HG02884 (cell line): ENCODE data around the gene EXOSC1.
"Not testable (repeated sequence)": the region's sequence is repeated elsewhere in the genome, so short reads cannot be mapped to it uniquely, and the experiment has no call there.

Source experiments
- ATAC-seq: cut with Tn5 transposase; IDR thresholded peaks from one replicate; pipeline ENCODE4 v1.9.1; 2021; ENCODE audit warnings: mild to moderate bottlenecking, moderate library complexity; ENCODE audit not compliant: unreplicated experiment

EXOSC1 gene, protein sequence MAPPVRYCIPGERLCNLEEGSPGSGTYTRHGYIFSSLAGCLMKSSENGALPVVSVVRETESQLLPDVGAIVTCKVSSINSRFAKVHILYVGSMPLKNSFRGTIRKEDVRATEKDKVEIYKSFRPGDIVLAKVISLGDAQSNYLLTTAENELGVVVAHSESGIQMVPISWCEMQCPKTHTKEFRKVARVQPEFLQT

DNA sequence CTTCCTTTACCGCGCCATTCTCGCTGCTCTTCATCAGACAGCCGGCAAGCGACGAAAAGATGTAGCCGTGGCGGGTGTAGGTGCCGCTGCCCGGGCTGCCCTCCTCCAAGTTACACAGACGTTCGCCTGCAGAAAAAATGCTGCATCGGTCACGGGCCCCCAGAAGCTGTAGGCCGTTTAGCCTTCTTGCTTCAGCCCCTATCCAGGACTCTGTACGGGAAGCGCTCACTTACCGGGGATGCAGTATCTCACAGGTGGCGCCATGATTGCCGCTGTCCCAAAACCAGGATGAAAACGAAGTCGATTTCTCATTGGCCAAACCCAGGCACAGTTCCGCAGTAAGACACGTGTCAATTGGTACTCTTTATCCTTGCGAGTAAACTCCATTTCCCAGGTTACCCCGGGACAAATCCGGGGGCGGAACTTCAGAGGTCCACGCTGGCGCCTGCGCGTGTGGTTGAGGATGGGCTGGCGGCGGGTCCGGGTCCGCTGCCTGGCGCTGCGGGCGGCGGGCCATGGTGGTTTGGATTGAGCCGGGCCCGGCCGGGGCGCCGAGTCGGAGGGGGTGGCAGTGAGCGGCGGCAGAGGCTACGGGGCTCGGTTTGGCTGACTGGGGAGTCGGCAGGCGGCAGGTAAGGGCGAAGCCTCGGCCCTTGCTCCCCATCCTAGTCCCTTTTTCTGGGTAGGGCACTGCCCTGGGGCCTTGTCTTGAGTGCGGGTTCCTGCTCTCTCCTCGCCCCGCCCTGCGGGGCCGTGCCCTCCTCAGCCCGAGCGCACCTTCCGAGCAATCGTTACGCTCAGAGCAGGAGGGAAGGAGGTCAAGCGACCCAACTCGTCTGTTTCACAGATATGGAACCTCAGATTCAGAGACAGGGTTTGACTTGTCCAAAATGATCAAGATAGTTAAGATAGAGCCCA, at the start of gene EXOSC1, which contains the start of gene ZDHHC16:
Gene EXOSC1, minus strand, starts transcription at position 285 of the 918 bp plus-strand sequence. Its CDS starts 21 bp downstream, at position 264.
Gene ZDHHC16, plus strand, starts transcription at position 454 of the 918 bp plus-strand sequence. CDS start 5,501 bp downstream, outside the sequence.
- ATAC-seq: peak; percentile 93

DNA sequence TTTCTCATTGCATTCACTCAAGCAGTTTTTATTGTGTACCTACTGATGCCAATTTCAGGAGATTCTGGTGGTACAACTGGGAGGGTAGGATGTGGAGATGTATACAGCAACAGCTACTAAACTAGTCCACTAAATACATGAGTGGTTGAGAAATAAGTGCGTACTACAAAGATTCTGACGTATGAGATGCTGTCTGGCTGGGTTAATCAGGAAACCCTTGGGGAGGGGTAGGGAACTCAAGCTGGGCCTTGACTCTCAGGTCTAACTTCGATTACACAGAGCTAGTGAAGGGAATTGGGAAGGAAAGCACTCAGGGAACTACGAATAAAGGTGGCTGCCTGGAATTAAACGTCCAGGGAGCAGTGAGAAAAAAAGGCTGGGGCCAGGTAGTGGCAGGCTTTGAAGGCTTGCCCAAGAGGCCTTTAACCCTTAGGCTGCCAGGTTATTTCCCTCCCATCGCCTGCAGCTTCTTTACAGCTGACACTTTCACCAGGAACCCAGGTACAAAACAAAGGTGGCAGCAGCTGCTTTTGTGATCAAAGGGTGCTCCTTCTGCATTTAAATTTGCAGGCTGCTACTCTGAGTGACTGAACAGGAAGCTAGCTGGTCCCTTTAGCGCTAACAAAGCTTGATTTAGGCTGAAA, 49.2 kb upstream of the EXOSC1 start:
- no peak for ATAC-seq

DNA sequence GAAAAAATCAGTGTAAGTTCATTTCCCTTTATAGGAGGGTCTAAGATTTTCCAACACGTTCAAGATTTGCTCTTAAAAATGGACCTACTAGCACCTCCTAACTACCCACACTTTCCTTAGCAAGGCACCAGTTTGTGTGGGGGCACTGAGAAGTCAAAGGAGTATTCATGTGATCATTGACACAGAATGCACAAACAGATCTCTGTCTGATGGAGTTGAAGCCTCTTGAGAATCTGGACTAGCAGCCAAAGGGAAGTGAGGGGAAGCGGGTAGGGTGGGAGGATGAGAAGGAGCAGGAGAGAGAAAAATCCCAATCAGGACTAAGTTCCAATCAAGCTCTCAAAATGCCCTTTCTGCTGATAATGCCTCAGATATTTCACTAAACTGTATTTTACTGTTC, 48.3 kb upstream of the EXOSC1 start:
- no peak for ATAC-seq

DNA sequence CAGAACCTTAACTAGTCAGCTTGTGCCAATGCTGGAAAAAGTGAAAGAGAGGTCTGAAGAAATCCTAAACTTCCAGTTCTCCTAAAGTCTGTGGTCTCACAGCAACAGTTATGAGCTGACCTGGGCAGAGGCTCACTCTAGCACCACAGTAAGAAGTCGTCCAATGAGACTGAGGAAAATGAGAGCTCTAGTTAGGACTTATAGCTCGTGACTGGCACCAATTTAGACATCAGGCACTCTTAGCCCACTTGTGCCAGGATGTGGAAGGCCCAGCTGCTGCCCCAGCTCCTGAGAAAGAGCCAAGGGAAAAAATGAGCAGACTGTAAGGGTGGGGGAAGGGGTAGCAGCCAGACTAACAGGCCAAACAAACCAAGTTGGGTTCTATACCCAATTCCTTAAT, 44.8 kb upstream of the EXOSC1 start:
- ATAC-seq: no peak

DNA sequence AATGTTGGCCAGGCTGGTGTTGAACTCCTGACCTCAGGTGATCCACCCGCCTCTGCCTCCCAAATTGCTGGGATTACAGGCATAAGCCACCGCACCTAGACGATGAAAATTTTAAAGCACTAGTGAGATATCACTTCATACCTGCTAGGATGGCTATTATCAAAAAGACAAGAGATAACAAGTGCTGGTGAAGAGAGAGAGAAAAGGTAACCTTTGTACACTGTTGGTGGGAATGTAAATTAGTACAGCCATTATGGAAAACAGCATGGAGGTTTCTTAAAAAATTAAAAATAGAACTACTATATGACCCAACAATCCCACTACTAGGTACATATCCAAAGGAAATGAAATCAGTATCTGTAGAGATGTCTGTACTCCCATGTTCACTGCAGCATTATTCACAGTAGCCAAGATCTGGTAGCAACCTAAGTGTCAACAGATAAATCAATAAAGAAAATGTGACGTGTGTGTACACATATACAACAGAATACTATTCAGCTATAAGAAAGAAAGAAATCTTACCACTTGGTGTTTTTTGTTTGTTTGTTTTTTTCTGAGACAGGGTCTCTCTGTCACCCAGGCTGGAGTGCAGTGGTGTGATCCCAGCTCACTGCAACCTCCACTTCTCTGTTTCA, 40.0 kb upstream of the EXOSC1 start:
- no peak for ATAC-seq

DNA sequence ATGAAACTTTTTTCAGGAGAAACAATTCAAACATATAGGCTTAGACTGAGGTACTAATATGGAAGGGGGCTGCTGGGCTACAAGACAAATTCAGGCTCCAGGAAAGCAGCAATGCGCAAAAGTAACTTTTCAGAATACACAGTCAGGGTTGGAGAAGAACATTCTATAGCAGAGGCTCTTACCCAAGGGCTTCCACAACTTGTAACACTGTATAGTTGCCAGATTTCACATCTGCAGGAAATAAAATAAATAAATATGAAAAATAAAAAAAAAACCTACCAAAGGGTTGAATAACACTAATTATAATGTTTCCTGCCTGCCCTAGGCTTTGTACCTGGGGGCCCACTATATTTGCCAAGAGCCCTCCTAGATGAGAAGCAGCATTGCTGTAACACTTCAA, 38.1 kb upstream of the EXOSC1 start:
- no peak for ATAC-seq

DNA sequence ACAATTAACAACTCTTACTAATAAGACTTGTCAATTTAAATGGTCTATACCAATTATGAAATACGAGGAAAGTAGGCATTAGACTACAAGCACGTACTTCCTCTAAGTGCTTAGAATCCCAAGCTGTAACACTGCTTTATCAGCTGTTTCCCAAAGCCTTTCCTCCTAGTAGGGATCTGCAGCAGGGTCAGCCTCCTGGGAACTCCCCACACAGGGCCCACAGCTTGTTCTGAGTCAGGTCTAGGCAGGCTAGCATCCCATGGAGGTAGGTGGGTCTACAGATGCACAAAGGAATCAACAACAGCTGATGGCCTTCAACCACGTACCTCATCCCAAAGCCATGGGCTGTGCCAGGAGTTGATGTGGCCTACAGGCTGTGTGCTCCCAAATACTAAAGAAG, 37.7 kb upstream of the EXOSC1 start:
- ATAC-seq: no peak

DNA sequence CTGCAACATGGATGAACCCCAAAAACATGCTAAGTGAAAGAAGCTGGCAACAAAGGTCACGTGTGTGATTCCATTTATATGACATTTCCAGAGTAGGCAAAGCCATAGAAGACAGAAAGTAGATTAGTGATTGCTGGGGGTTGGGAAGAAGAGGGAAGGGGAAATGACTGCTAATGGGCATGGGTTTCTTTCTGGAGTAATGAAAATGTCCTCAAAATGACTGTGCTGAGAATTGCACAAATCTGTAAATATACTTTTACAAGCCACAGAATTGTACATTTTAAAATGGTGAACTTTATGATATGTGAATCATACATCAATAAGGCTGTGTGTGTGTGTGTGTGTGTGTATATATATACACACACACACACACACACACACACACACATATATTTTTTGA, 36.6 kb upstream of the EXOSC1 start:
- ATAC-seq: no peak

DNA sequence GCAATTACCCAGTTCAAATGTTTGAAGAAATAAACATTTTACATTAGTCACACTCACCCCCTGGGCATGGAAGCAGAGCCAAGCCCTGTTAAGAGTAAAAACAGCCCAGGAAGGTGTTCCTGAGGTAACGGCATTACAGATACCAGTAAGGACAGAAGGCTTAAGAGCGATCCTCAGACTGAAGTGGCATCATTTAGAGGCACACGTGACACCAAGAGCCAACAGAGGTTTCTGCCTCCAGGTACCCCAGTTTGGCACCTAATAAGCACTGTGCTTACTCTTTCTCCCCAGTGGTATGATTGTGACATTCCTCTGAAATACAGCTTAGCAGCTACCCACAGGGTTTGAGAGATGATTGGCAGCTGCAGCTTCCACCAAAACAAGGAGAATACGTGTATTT, 35.3 kb upstream of the EXOSC1 start:
- no peak for ATAC-seq

DNA sequence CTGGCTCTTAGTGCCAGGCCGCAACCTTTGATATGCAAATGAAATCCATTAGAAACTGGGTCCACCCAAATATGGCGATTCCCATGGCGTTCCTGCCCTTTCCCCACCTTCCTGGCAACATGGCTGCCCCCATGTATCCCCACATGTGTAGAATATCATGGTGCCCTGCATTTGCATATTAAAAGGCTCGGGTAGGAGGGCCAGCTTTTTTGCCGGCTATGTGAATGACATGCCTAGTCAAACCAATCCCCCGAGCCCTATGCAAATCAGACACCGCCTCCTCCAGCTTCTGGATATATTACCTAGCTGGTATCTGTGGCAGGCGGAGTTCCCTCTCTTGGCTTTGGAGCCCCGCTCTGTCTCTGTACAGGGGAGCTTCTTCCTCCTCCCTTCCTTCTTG, 34.1 kb upstream of the EXOSC1 start:
- no peak for ATAC-seq

DNA sequence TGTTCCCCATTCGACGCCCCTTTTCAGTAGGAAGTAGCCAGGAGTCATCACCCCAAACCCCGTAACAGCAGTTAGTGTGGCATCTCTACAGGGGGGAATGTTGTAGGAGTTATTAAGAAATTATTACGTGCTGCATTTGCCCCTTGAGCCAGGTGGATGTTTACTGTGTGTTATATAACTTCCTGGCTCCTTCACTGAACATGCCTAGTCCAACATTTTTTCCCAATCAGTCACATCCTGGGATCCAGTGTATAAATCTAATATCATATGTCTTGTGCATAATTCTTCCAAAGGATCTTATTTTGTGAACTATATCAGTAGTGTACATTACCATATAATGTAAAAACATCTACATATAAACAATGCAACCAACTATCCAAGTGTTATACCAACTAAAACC, 33.6 kb upstream of the EXOSC1 start:
- ATAC-seq: not testable (repeated sequence)

DNA sequence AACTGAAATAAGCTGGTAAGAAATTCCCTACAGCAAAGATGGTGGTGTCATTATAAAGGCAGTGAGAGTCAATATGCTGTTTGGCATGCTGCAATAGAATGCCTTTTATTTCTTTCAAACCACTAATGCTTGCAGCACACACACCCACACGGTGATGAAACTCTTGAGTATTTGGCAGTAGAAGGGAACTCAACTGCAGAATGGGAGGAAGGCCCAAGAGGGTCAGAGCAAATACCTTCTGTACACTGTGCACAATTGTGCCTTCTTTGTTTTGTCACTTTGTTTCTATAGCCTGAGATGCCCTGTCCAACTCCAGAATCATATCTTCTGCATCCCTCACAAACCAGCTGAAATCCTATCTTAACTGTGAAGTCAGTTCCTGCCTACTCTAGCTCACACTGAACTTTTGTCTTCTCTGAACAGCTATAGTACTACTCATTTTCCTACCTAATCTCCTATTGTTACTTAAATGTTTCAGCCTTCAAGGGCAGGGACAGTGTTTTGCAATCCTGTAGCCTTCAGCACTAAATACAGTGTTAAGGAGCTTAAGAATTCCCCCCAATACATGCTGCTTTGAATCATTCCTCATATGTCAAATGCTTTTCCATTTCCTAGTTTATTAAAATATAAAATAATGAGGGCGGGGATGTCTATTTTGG, 30.3 kb upstream of the EXOSC1 start:
- ATAC-seq: no peak

DNA sequence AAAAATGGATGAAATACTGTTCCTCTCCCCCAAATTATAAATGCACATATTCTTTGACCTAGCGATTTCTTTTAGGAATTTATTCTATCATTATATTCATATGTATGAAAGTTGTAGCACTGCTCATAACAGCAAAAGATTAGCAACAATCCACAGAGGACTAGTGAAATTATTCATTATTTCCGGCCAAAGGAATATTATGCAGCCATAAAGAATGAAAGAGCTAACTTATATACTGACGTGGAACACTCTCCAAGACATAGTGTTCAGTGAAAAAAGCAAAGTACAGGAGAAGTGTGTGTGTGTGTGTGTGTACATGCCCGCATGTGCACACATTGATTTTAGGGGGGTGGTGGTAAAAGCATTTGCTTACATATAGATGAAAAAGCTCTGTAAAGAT, 29.1 kb upstream of the EXOSC1 start:
- ATAC-seq: no peak

DNA sequence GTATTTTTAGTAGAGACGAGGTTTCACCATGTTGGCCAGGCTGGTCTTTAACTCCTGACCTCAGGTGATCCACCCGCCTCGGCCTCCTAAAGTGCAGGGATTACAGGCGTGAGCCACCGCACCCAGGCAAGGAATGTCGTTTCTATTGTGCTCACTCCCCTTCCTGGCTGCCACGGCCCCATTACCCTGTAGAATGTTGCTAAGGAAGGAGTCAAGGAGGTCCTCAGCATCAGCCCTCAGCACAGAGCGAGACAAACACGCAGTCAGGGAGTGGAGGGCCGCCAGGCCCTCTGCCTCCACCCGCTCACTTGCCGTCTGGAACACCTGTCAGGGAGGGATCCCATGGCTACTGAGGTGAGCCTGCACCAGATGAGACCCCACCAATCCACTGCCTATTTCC, 23.0 kb upstream of the EXOSC1 start:
- ATAC-seq: not testable (repeated sequence)

DNA sequence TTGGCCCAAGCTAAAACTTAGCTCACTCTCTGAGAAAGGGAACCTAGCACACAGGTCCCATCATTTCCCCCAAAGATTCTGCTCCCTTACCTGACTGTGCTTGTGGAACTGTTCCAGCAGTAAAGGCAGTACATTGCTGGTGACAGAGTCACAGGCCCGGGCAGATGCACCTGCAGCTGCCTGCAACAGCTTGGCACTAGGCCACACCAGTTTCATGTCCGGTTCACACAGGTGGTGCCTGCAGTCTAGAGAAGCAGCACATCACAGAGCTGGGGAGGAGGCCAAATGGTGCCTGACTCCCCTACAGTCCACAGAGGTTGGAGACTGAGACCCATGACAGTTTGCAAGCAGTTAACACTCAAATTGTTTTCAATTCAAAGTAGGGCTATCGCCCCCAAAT, 22.4 kb upstream of the EXOSC1 start:
- no peak for ATAC-seq

DNA sequence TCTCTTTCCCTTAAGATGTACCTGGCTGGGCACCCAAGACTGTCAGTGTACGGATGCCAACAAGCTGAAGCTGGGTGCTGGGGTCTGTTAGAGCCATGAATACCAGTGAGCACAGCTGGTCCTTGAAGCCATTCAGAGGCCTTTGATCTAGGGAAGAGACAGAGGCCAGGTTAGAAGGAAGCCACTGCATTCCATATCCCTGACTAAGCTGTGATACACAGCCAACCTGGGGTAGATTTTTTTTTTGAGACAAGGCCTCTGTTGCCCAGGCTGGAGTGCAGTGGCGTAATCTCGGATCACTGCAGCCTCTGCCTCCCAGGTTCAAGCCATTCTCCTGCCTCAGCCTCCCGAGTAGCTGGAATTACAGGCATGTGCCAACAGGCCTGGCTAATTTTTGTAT, 20.9 kb upstream of the EXOSC1 start:
- no peak for ATAC-seq

DNA sequence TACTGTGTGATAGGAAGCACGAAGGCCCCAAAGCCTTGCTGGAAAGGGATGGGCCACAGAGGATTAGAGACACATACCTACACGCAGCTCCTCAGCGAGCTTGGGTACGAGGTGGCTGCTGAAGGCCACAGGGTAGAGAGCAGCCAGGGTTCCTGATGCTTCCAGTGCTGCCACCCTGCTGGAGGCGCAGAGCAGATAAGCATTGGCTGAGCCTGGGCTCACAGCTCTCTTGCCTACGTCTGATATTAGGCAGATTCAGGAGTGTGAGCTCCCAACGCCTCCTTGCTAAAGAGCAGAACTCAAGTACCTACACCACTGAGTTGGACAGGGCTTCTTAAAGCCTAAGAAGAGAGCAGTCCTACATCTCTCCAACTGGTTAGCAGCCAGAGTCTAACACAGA, 20.2 kb upstream of the EXOSC1 start:
- no peak for ATAC-seq

DNA sequence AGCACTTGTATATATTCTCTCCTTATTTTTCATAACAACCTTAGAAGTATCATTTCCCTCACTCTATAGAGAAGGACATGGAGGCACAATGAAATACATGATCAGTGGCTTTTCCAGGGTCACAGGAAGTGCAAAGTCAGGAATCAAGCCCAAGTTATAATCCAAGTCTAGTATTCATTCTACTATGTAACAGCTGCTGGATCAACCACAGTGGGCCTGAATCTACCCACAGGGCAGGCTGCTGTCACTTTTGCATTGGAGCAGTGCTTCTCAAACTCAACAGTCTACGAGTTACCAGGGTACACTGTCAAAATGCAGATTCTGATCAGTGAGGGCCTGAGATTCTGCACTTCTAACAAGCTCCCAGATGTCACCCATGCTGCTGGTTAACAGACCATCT, 18.4 kb upstream of the EXOSC1 start:
- ATAC-seq: no peak

DNA sequence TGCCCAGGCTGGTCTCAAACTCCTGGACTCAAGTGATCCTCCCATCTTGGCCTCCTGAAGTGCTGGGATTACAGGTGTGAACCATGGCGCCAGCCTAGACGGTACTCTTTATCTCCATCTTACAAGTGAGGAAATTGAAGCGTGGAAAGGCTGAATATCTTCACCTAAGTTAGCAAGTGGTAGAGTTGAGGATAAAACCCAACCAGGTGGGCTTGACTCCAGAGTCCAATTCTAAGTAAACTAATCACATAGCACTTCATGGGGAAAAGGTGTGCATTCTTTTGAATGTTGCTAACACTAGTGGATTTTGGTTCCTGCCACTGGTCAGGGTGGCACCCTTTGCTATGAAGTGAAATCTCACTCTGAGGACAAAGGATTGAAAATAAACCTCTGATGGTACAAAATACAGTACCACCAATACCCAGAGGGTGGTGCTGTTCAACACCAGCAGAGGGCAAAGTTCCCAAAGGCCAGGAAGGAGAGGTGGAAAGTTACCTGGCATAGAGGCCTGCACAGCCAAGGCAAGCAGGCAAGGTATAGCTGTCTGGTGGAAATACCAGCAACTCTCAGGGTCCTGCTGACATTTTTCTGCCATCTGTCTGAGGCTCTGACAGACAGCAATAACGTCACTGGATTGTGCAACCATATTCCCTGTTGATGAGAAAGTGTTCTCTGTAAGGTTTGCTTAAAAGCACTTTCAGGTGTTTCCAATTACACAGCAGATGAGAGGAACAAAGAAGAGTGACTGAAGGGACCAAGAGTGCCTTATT, 17.7 kb upstream of the EXOSC1 start:
- ATAC-seq: no peak

DNA sequence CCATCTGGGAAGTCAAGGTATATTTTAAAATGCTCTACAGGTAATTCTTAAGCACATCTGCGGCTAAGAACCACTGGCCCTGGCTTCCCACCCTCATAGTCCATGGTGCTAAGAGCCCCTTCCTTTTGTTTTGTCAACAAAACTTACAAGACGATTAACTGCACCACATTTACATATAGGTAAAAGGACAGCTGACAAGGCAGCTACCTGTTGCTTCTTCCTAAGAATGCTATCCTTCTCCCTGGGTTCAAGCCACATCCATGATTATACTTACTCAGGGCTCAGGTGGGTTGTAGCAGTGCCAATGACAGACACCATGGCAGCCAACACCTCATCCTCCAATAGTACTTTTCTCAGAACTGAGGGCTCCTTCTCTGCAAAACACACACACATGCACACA, 16.5 kb upstream of the EXOSC1 start:
- ATAC-seq: no peak
